Esophagus muscularis mucosa (tissue), 4 donors: Measurements from ENCODE around the gene NRCAM. TPM values are rescaled to one million over a fixed set of nuclear protein-coding genes. Genes with fewer than 3 reads are reported as not detected.

Experiments
- DNase-seq: peaks from one replicate; pipeline ENCODE4 v3.0.0-alpha.2; 2017; ENCODE audit errors: extremely low spot score
- H3K27ac ChIP-seq, 4 donors: fragments of 200-600 bp; sonication (generic); replicated peaks in 1 of 4; 1 replicate in 3 of 4; 2 replicates in 1 of 4; pipeline ENCODE4 v1.5.1; 2016 to 2019; ENCODE audit warnings: mild to moderate bottlenecking in 1 of 4
- H3K27me3 ChIP-seq, 4 donors: fragments of 200-600 bp; sonication (generic); one replicate each; pipeline versions ENCODE4 v1.5.1 to v1.6.0; 2016 to 2019
- H3K36me3 ChIP-seq, 4 donors: fragments of 200-600 bp; sonication (generic); one replicate each; pipeline ENCODE4 v1.5.1; 2016 to 2019
- H3K4me1 ChIP-seq, 4 donors: fragments of 200-600 bp; sonication (generic); one replicate each; pipeline ENCODE4 v1.5.1; 2016 to 2019
- H3K4me3 ChIP-seq, 4 donors: fragments of 200-600 bp; sonication (generic); 1 replicate in 2 of 4; 2 replicates in 2 of 4; pipeline ENCODE4 v1.5.1; 2016 to 2019; ENCODE audit warnings: mild to moderate bottlenecking in 4 of 4, moderate library complexity in 1 of 4
- H3K9me3 ChIP-seq, 4 donors: fragments of 200-600 bp; sonication (generic); 1 replicate in 3 of 4; 2 replicates in 1 of 4; pipeline ENCODE4 v1.5.1; 2016 to 2019
- EP300 ChIP-seq: sonication (generic); formaldehyde crosslinking; IDR thresholded peaks from one replicate; pipeline ENCODE4 v1.6.1; 2017; ENCODE audit warnings: antibody characterized with exemption
- POLR2A ChIP-seq: fragments of 450-650 bp; IDR thresholded peaks from one replicate; pipeline ENCODE4 v1.6.1; 2017; ENCODE audit warnings: antibody characterized with exemption, moderate library complexity, mild to moderate bottlenecking, low read depth
- POLR2AphosphoS5 ChIP-seq, 2 donors: sonication (generic); formaldehyde crosslinking; IDR thresholded peaks; one replicate each; pipeline ENCODE4 v1.6.1; 2017; ENCODE audit warnings: antibody characterized with exemption in 2 of 2
- WGBS: methylation state at CpG from one replicate; pipeline ENCODE4 v1.1.5; 2018; 5-methylcytosine and 5-hydroxymethylcytosine counted together
- intact Hi-C: fragments of 100-400 bp; cut with DNase I; formaldehyde crosslinking; loops from one replicate; pipeline ENCODE4 v1.15.1; 2023
- total RNA-seq, 4 donors: library from RNA; depleted of rRNA; stranded (reverse); fragments of >200 nt; gene quantifications; one replicate each; pipeline versions ENCODE4 v1.1.0 to v1.2.1, GENCODE V29; 2016
- TF ChIP-seq, protein P1 (sequence below), 3 experiments: fragments of 200-600 bp in 2 of 3; fragments of 450-650 bp in 1 of 3; sonication (generic) in 2 of 3; IDR thresholded peaks; one replicate each; pipeline ENCODE4 v1.5.1; 2017 to 2019; ENCODE audit warnings: antibody characterized with exemption in 3 of 3, mild to moderate bottlenecking in 2 of 3, moderate library complexity in 1 of 3

The NRCAM gene
- total RNA-seq, 4 donors from 2014 or later = 2.9 to 5.2 (median 3.3) TPM

DNA sequence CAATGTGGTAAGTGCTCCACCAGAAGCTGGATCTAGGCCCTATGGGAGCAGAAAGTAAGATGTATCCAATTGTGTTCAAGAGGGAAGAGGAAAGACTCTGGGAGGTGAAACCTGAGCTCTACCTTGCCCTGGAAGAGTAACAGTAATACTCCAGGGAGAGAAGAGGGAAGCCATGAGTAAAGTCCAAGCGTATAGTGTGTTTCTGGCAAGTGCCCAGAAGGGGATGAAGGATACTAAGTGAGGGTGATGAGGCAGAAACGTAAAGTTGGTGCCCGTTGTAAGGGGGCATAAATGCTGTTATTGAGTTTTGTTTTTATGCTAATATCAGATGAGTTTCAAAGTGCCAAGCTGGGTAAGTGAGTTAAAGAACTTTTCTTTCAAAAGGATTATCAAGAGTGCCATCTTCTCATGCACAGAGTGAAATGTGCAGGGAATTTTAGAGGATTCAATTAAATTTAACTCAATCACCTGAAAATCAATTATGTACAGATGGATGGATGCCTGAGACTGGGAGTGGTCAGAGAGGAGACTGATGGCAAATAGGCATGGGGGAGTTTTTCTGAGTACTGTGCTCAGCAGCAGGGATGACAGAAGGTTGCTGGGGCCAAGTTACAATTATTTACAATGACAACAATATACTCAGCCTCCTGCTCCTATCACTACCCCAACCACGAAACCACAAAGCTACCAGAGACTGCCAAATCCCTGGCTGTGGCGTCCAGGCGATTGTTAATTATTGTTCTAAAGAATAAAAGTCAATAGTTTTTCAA, 202.8 kb downstream of the NRCAM start:
- H3K27ac ChIP-seq = no peak overlapping the region
- TF ChIP-seq EP300 (no peak), POLR2A (no peak), POLR2AphosphoS5 (IDR thresholded peaks at IDR 0.05) (no peak)
- TF ChIP-seq, protein P1, sequence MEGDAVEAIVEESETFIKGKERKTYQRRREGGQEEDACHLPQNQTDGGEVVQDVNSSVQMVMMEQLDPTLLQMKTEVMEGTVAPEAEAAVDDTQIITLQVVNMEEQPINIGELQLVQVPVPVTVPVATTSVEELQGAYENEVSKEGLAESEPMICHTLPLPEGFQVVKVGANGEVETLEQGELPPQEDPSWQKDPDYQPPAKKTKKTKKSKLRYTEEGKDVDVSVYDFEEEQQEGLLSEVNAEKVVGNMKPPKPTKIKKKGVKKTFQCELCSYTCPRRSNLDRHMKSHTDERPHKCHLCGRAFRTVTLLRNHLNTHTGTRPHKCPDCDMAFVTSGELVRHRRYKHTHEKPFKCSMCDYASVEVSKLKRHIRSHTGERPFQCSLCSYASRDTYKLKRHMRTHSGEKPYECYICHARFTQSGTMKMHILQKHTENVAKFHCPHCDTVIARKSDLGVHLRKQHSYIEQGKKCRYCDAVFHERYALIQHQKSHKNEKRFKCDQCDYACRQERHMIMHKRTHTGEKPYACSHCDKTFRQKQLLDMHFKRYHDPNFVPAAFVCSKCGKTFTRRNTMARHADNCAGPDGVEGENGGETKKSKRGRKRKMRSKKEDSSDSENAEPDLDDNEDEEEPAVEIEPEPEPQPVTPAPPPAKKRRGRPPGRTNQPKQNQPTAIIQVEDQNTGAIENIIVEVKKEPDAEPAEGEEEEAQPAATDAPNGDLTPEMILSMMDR (IDR thresholded peaks at IDR 0.05) = no peak
- 74% methylated on average over 6 of the region's 6 CpGs for WGBS
- no peaks in the 10 kb centered on the region for H3K4me1 ChIP-seq
- no peak for DNase-seq
- H3K27me3 ChIP-seq = no peaks in the 10 kb centered on the region
- no peak overlapping the region for H3K4me3 ChIP-seq
- H3K36me3 ChIP-seq = no peaks in the 10 kb centered on the region
- no peaks in the 10 kb centered on the region for H3K9me3 ChIP-seq
- intact Hi-C loops = no loop called here

DNA sequence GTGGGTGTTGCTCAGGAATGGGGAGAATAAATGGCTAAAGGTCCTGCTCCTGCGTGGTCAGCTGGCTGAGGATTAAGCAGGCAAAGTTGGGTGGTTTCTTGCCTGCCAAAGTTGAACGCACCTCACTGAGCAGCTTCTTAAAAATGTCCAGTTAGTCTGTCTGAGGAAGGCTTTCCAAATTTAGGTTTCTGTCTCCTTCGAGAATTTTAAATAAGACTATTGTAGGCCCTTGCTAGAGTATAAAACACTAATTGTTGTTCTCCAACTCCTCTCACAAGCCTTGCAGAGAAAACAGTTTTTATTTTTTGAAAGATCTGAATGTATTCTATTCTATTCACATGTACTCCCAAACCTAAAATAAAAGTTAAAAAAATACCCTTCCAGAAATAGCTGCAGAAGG, 204.1 kb downstream of the NRCAM start:
- TF ChIP-seq POLR2A (no peak), EP300 (no peak), POLR2AphosphoS5 (IDR thresholded peaks at IDR 0.05) (no peak)
- TF ChIP-seq, protein P1 (IDR thresholded peaks at IDR 0.05) = no peak
- 77% methylated on average over 3 of the region's 3 CpGs for WGBS
- no peak overlapping the region for H3K27ac ChIP-seq
- no peaks in the 10 kb centered on the region for H3K36me3 ChIP-seq
- H3K4me3 ChIP-seq = no peak overlapping the region
- H3K4me1 ChIP-seq = no peaks in the 10 kb centered on the region
- intact Hi-C loops = no loop called here
- no peaks in the 10 kb centered on the region for H3K27me3 ChIP-seq
- DNase-seq = no peak
- H3K9me3 ChIP-seq = no peaks in the 10 kb centered on the region

GRCh38 chr7:108251700-108252099, 204.5 kb downstream of the NRCAM start:
- Histone ChIP-seq H3K27ac (no peak overlapping the region), H3K9me3 (no peaks in the 10 kb centered on the region), H3K27me3 (no peaks in the 10 kb centered on the region), H3K4me1 (no peaks in the 10 kb centered on the region), H3K4me3 (no peak overlapping the region), H3K36me3 (no peaks in the 10 kb centered on the region)
- intact Hi-C loops = no loop called here
- 77% methylated on average over 1 of the region's 1 CpG for whole genome bisulfite sequencing
- DNase-seq = no peak
- no peak for TF ChIP-seq POLR2A
- TF ChIP-seq, protein P1 (IDR thresholded peaks at IDR 0.05) = no peak
- TF ChIP-seq EP300 = no peak

DNA sequence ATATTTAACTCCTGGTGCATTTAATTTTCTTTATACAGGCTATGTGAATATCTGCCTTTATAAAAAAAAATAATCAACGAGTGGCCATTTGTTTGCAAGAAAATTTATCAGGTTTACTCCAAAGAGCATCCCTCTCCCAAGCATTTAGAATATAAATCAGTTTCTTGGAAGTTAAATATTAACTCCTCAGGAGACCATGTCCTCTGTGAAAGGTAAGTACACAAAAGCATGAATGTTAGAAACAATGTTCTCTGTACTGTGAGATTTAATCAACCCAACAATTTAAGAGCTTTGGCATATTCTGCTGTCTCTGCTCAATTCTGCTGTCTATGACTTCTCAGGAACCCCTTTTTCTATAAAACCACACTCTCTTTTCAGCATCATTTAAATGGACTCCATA, 206.8 kb downstream of the NRCAM start:
- H3K27ac ChIP-seq = no peak overlapping the region
- no peak for TF ChIP-seq POLR2AphosphoS5 (IDR thresholded peaks at IDR 0.05)
- intact Hi-C loops = no loop called here

GRCh38 chr7:108248821-108249220, 207.4 kb downstream of the NRCAM start:
- 91% methylated on average over 4 of the region's 4 CpGs for WGBS
- no peak for DNase-seq
- TF ChIP-seq, protein P1 (IDR thresholded peaks at IDR 0.05) = no peak
- TF ChIP-seq POLR2AphosphoS5 (IDR thresholded peaks at IDR 0.05) (no peak), POLR2A (no peak), EP300 (no peak)
- Histone ChIP-seq H3K4me3 (no peak overlapping the region), H3K4me1 (no peaks in the 10 kb centered on the region), H3K36me3 (no peaks in the 10 kb centered on the region), H3K27ac (no peak overlapping the region), H3K9me3 (no peaks in the 10 kb centered on the region), H3K27me3 (no peaks in the 10 kb centered on the region)
- intact Hi-C loops = no loop called here

More for the DNA sequence above, 206.8 kb downstream of the NRCAM start:
- WGBS = 95% methylated on average over 1 of the region's 1 CpG
- no peaks in the 10 kb centered on the region for H3K9me3 ChIP-seq
- DNase-seq = no peak
- no peaks in the 10 kb centered on the region for H3K36me3 ChIP-seq
- no peak overlapping the region for H3K4me3 ChIP-seq
- H3K4me1 ChIP-seq = no peaks in the 10 kb centered on the region
- no peaks in the 10 kb centered on the region for H3K27me3 ChIP-seq
